Measurements from ENCODE around the gene SELENOM.
"Not testable (repeated sequence)": the region's sequence is repeated elsewhere in the genome, so short reads cannot be mapped to it uniquely, and the experiment has no call there.

SELENOM gene

DNA sequence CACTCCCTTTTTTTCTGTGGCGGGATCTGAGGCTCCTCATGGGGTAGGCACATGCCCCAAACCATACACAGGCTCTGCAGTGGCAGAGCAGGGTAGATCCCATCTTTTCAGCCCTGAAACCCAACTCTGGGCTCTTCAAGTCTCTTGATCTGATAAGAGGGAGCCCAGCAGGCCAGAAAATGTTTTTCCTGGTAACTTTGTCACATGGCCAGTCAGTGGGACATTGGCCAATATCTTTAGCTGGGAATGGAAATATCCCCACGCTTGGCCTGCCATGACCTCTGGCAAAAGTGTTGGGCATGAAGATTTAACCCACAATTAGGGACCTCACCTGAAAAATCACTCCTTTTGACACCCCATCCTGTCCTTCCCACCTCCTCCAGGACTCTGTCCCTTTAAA lies 23.5 kb upstream of the SELENOM start:
- DNase-seq, result no peak

GRCh38 chr22:31128156-31128555 lies 20.8 kb upstream of the SELENOM start:
- DNase-seq, result no peak

GRCh38 chr22:31127181-31127772 lies 19.9 kb upstream of the SELENOM start:
- no peak for DNase-seq

GRCh38 chr22:31126869-31127175 lies 19.5 kb upstream of the SELENOM start:
- no peak for DNase-seq

GRCh38 chr22:31126128-31126868 lies 18.9 kb upstream of the SELENOM start:
- no peak for DNase-seq

DNA sequence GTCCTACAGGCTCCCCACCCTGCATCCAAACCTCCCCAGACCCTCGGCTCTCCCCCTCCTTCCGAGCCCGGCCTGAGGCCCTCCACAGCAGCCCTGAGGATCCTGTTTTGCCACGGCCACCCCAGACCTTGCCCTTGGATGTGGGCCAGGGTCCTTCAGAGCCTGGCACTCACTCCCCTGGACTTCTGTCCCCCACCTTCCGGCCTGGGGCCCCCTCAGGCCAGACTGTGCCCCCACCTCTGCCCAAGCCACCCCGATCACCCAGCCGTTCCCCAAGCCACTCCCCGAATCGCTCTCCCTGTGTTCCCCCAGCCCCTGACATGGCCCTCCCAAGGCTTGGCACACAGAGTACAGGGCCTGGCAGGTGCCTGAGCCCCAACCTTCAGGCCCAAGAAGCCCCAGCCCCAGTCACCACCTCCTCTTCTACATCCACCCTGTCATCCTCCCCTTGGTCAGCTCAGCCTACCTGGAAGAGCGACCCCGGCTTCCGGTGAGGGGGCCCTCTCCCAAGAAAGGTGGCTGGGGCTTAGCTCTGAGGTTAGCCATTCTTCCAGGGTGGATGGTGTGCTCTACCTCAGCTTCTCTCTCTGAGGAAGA lies 18.3 kb upstream of the SELENOM start:
- DNase-seq, result no peak

- no peak for DNase-seq
These were observed 17.6 kb upstream of the SELENOM start for GRCh38 chr22:31124811-31125465.

- DNase-seq, result no peak
These were observed 16.9 kb upstream of the SELENOM start for GRCh38 chr22:31124290-31124689.

- DNase-seq, result no peak
These were observed 15.9 kb upstream of the SELENOM start for GRCh38 chr22:31123292-31123602.

DNA sequence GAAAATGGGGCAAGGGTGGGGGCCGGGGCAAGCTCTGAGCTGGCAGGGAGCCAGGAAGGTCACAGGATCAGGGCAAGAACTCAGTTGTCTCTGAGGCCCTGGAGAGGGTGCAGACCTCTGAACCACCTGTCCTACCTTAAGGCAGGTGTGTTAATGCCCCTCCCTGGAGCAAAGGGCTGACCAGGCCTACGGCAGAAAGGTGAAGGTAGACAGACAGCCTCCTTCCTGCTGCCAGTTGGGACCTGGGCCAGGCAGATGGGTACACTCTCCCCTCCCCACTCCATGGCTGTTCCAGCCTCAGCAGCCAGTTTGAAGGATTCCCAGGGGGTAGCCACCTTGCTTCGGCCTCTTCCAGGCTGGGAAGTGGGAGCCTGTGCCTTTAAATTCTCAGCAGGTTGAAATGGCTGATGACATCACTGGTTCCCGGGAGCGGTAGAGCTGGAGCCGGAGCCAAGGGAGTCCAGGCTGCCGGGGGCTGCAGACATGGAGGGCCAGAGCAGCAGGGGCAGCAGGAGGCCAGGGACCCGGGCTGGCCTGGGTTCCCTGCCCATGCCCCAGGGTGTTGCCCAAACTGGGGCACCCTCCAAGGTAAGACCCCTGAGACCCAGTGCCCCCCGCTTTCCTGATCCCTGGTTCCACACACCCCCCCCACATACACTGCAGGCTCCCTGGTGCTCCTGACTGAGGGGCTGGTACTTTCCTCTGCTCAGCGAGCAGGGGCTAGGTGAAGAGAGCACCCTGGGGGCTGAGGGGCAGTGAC lies 15.3 kb upstream of the SELENOM start, which contains the start of gene INPP5J:
INPP5J (plus strand) TSS at position 435 of the 760 bp plus-strand sequence; CDS start at position 484, 49 bp downstream.
- DNase-seq, result no peak

- DNase-seq, result no peak
These were observed 14.8 kb upstream of the SELENOM start for GRCh38 chr22:31122196-31122531.

DNA sequence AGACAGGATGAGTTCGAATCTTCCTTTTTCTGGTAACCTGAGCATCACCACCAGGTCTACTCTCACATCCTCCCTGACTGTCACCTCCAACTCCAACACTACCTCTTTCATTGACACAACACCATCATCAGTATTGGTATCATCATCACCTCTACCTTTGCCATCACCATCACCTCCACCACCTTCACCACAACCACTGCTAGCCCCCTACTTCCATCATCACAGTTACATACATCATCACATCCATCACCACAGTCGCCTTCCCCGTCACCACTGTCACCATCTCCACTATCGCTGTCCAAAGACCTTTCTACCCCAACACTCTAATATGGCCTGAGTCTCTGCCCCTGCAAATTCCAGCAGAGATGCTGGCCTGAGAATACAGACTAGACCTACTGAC lies 14.0 kb upstream of the SELENOM start:
- DNase-seq, result no peak

GRCh38 chr22:31120642-31121041 lies 13.3 kb upstream of the SELENOM start:
- DNase-seq, result no peak

GRCh38 chr22:31120230-31120629 lies 12.9 kb upstream of the SELENOM start:
- no peak for DNase-seq

DNA sequence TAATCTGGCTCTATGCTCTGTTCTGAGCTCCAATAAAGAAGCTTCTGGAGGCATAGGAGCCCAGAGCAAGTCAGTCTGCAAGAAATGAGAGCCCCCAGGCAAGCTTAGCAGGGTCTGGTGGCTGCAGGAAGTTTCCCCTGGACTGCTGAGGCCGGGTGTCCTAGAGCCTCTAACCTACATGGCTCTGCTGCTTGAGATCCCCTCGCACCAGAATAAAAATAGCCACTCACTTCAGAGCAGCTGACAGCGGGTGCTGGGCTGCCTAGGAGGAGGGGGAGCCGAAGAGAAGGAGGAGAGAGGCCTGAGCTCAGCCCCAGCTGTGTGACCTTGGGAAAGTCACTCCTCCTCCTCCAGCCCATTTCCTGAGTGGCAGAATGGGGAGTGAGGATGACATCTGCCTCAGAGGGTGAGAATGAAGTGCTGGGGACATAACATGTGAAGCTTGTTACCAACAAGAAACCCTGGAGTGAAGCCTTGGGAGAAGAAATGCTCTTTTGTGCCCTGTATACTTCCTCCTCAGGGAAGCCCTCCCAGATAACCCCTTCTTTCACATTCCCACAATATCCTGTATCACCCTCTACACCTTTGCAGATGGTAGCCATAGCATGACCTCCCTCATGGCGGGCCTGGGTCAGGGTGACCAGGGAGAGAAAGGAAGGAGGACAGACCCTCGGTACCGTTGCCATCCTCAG lies 11.8 kb upstream of the SELENOM start:
- DNase-seq, result no peak

DNA sequence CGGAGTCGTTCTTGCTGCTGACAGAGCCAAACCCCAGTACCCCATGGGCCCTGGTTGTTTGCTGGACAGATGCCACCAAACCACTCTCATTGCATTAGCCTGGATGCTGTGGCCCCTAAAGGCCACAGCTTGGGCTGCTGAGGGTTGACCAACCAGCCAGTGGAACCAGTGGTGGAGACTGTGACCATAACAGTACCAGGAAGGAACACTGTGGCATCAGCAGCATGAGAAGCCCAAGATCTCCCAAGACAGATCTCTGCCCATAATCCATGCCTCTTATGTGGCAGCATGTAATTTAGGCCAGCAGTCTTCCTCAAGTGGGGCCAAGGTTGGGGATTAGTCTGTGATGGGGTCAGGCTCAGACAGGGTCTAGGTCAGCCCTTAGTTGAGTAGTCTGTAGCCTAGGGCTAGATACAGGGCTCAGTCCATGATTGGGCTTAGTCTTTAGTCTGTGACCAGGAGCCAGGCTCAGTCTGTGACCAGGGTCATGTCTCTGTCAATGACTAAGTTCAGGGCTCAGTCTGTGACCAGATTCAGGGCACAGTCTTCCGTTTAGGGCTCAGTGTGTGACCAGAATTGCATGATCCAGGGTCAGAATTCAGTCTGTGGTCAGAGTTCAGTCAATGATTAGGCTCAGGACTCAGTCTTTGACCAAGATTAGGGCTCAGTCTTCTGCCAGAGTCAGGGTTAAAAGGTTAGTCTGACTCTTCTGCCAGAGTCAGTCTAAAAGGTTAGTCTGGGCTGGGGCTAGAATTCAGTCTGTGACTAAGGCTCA lies 10.9 kb upstream of the SELENOM start:
- DNase-seq, result no peak

DNA sequence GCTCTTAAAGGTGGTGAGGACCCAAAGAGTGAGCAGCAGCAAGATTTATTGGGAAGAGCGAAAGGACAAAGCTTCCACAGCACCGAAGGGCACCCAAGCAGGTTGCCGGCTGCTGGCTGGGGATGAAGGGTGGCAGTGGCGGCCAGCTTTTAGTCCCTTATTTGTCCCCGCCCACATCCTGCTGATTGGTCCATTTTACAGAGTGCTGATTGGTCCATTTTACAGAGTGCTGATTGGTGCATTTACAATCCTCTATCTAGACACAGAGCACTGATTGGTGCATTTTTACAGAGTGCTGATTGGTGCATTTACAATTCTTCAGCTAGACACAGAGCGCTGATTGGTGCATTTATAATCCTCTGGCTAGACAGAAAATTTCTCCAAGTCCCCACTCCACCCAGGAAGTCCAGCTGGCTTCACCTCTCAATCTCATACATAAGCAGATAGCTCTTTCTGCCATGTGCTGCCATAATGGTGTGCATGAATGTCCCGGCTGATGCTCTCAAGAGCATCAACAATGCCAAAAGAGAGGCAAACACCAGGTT lies 5.3 kb upstream of the SELENOM start:
- not testable (repeated sequence) for DNase-seq

DNA sequence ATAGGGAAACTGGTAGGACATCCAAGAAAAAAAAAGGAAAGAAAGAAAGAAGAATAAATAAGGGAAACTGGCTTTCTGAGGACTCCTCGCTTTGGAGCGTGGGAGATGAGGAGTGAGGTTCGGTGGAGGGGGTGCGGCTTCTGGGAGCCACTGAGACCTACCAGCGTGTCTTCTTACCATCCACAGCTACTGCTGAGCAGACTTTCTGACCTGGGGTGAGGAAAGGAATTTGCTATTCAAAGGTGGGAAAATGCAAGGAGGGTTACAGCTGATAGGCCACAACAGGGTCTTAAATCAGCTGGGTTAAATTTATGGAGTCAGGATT lies 488 bp upstream of the SELENOM start:
- no peak for DNase-seq

- DNase-seq, result no peak
These were observed 614 bp downstream of the SELENOM start for GRCh38 chr22:31106731-31107177.

- no peak for DNase-seq
These were observed 1.3 kb downstream of the SELENOM start for GRCh38 chr22:31106001-31106571.

- DNase-seq, result no peak
These were observed 2.0 kb downstream of the SELENOM start for GRCh38 chr22:31105282-31105929.

Measured in CD4-positive, alpha-beta T cell treated with Interleukin-15 for 1 hour (primary cell).